BLaER1 (cell line): ENCODE measurements around the gene KCTD14.
"Not testable (repeated sequence)": the region's sequence is repeated elsewhere in the genome, so short reads cannot be mapped to it uniquely, and the experiment has no call there.

Experiments
- H3K27ac ChIP-seq: shearing (Covaris generic); formaldehyde crosslinking; 2 replicates; pipeline ENCODE4 v1.8.1; 2022
- H3K27me3 ChIP-seq: shearing (Covaris generic); formaldehyde crosslinking; 2 replicates; pipeline ENCODE4 v1.8.1; 2022
- H3K36me3 ChIP-seq: shearing (Covaris generic); formaldehyde crosslinking; 2 replicates; pipeline ENCODE4 v1.8.1; 2022
- H3K4me1 ChIP-seq: shearing (Covaris generic); formaldehyde crosslinking; 2 replicates; pipeline ENCODE4 v1.8.1; 2022
- H3K4me2 ChIP-seq: shearing (Covaris generic); formaldehyde crosslinking; 2 replicates; pipeline ENCODE4 v1.8.1; 2022
- H3K4me3 ChIP-seq: shearing (Covaris generic); formaldehyde crosslinking; 2 replicates; pipeline ENCODE4 v1.8.1; 2022
- H3K9ac ChIP-seq: shearing (Covaris generic); formaldehyde crosslinking; 2 replicates; pipeline ENCODE4 v1.8.1; 2022
- H3K9me3 ChIP-seq: shearing (Covaris generic); formaldehyde crosslinking; 2 replicates; pipeline ENCODE4 v1.8.1; 2022
- H4K20me1 ChIP-seq: shearing (Covaris generic); formaldehyde crosslinking; 2 replicates; pipeline ENCODE4 v1.8.1; 2022
- Cebpa-rat ChIP-seq: shearing (Covaris generic); IDR thresholded peaks from 2 replicates; pipeline ENCODE4 v1.8.1; 2022

KCTD14 gene

GRCh38 chr11:78009062-78009461, 14.0 kb downstream of the KCTD14 start:
- no peaks in the 10 kb centered on the region for H3K4me1 ChIP-seq
- no peak overlapping the region for H3K4me2 ChIP-seq
- no peaks in the 10 kb centered on the region for H3K36me3 ChIP-seq
- no peaks in the 10 kb centered on the region for H3K9me3 ChIP-seq
- no peak for TF ChIP-seq Cebpa-rat
- H3K27ac ChIP-seq, result no peak overlapping the region
- no peaks in the 10 kb centered on the region for H3K27me3 ChIP-seq
- H4K20me1 ChIP-seq, result no peaks in the 10 kb centered on the region
- no peak overlapping the region for H3K4me3 ChIP-seq
- H3K9ac ChIP-seq, result no peak overlapping the region

- H3K4me3 ChIP-seq, result no peak overlapping the region
- peaks cover 4% of the 10 kb centered on the region for H3K4me1 ChIP-seq
- H3K27ac ChIP-seq, result no peak overlapping the region
- no peak overlapping the region for H3K4me2 ChIP-seq
- H3K9me3 ChIP-seq, result no peaks in the 10 kb centered on the region
- TF ChIP-seq Cebpa-rat, result no peak
- H3K9ac ChIP-seq, result no peak overlapping the region
- H3K27me3 ChIP-seq, result no peaks in the 10 kb centered on the region
- no peaks in the 10 kb centered on the region for H4K20me1 ChIP-seq
- no peaks in the 10 kb centered on the region for H3K36me3 ChIP-seq
Measured at GRCh38 chr11:78000193-78000592, 22.9 kb downstream of the KCTD14 start.

DNA sequence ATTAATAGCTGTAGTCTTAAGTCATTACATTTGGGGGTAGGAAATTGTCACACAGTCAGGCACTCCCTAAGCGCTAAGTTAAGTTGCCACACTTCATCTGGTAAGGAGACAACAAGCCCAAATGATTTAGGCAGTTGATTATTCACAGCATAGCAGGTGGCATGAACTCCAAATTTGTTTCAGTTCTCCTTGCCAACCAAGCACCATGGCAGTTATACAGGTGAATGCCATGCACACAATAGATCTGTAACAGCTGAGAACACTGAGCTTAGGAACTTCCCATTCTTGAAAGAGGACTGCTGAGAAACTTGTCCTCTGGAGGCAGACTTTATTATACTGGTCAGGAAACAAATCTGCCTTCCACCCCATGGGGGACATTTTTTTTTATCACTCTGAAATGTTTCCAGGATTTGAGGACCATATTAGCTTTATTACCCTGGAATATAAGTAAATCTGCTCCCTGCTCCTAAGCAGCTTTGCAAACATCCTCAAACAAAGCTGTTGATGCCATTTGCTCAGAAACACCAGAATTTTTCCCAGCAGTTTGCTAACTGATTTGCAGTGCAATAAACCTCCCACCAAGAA, 23.5 kb downstream of the KCTD14 start:
- H3K9ac ChIP-seq, result no peak overlapping the region
- no peaks in the 10 kb centered on the region for H3K36me3 ChIP-seq
- H4K20me1 ChIP-seq, result no peaks in the 10 kb centered on the region
- no peak overlapping the region for H3K4me2 ChIP-seq
- H3K4me1 ChIP-seq, result peaks cover 6% of the 10 kb centered on the region
- H3K27ac ChIP-seq, result no peak overlapping the region
- H3K4me3 ChIP-seq, result no peak overlapping the region
- H3K27me3 ChIP-seq, result no peaks in the 10 kb centered on the region
- no peaks in the 10 kb centered on the region for H3K9me3 ChIP-seq
- TF ChIP-seq Cebpa-rat, result no peak

GRCh38 chr11:77994434-77995362, 28.4 kb downstream of the KCTD14 start, which contains the start of gene INTS4:
TSS of gene INTS4 (minus strand) at chr11:77994668. CDS start at chr11:77994643, 25 bp downstream.
- H3K4me1 ChIP-seq, result peaks cover 22% of the 10 kb centered on the region
- TF ChIP-seq Cebpa-rat, result no peak
- no peaks in the 10 kb centered on the region for H3K27me3 ChIP-seq
- H3K4me3 ChIP-seq, result peak within 1 kb of the TSS; percentile 87
- no peaks in the 10 kb centered on the region for H4K20me1 ChIP-seq
- peak within 1 kb of the TSS; percentile 82 for H3K9ac ChIP-seq
- H3K4me2 ChIP-seq, result peak within 1 kb of the TSS; percentile 98
- H3K9me3 ChIP-seq, result no peaks in the 10 kb centered on the region
- peak within 1 kb of the TSS; percentile 86 for H3K27ac ChIP-seq
- peaks cover 26% of the 10 kb centered on the region for H3K36me3 ChIP-seq

DNA sequence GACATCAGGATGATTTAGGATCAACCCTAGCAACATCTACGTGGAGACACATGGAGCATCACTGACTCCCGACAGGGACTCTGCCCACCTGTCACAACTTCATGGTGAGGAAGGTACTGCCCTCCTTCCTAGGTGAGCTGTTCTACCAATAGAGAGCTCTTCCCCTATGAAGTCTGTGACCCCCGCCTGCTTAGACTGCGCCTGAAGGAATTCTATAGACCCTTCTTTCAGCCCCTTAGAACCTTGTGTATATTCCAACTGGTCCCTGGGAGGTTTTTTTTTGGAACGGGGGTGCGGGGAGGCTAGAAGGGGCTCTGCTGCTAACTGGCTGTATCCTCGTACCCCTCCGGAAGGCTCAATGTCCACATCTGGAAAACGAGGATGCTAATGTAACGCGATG, 29.2 kb downstream of the KCTD14 start:
- peak overlapping the region; percentile 82 for H3K9ac ChIP-seq
- H3K27ac ChIP-seq, result peak overlapping the region; percentile 68
- no peak for TF ChIP-seq Cebpa-rat
- H3K4me1 ChIP-seq, result peaks cover 22% of the 10 kb centered on the region
- no peaks in the 10 kb centered on the region for H3K9me3 ChIP-seq
- no peaks in the 10 kb centered on the region for H3K27me3 ChIP-seq
- no peaks in the 10 kb centered on the region for H4K20me1 ChIP-seq
- peaks cover 34% of the 10 kb centered on the region for H3K36me3 ChIP-seq
- H3K4me2 ChIP-seq, result peak overlapping the region; percentile 98
- peak overlapping the region; percentile 87 for H3K4me3 ChIP-seq

DNA sequence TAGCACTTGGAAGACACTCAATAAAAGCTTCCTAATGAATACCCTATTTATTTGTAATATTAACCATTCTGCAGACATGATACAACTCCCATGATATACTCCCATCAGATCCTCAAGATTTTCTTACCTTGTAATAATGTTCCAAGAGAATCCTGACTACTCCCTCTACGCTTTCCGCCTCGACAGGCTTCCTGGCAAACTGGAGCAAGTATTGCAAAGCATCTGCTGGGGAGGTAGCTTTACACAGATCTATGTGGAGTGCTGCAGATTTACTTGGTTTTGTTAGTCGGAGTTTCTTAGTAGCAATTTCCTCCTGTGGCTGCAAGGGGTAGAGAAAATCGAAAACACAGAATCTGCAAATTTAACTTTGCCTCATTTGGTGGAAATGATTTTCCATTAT, 32.1 kb downstream of the KCTD14 start:
- Histone ChIP-seq H3K4me3 (no peak overlapping the region), H3K27me3 (no peaks in the 10 kb centered on the region), H4K20me1 (no peaks in the 10 kb centered on the region), H3K9ac (no peak overlapping the region), H3K9me3 (no peaks in the 10 kb centered on the region), H3K4me2 (no peak overlapping the region), H3K36me3 (peaks cover 60% of the 10 kb centered on the region), H3K4me1 (peaks cover 22% of the 10 kb centered on the region), H3K27ac (no peak overlapping the region)
- no peak for TF ChIP-seq Cebpa-rat

DNA sequence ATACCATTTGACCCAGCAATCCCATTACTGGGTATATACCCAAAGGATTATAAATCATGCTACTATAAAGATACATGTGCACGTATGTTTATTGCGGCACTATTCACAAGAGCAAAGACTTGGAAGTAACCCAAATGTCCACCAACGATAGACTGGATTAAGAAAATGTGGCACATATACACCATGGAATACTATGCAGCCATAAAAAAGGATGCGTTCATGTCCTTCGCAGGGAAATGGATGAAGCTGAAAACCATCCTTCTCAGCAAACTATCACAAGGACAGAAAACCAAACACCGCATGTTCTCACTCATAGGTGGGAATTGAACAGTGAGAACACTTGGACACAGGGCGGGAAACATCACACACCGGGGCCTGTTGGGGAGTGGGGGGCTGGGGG, 36.6 kb downstream of the KCTD14 start:
- H3K4me3 ChIP-seq, H4K20me1 ChIP-seq, H3K9me3 ChIP-seq, H3K27ac ChIP-seq, H3K4me2 ChIP-seq, H3K9ac ChIP-seq, H3K4me1 ChIP-seq, H3K27me3 ChIP-seq: not testable (repeated sequence)
- peaks cover 87% of the 10 kb centered on the region for H3K36me3 ChIP-seq

DNA sequence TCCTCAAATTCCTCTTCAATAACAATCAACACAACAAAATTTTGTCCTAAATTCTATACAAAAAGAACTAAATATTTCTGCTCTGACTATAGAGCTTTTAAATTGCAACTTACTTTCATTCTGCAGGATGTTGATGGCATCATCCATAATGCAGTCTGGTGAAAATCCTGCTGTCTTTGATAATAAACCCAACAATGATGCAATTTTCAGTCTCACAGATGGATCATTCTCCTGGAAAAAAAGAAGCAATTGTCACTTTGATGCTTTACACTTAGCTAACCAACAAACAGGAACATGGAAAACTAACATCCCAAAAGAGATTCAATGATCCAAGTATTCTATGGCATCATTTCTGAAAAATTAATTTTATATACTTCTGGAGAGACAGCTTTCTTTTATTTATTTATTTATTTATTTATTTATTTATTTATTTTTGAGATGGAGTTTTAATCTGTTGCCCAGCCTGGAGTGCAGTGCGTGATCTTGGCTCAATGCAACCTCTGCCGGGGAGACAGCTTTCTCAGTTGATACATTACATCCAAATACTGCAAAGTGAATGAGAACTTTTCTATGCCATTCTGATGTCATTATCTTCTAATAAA, 41.6 kb downstream of the KCTD14 start:
- Histone ChIP-seq H3K36me3 (peaks cover 79% of the 10 kb centered on the region), H3K4me3 (no peak overlapping the region), H3K27ac (no peak overlapping the region), H3K4me1 (no peaks in the 10 kb centered on the region), H4K20me1 (0 out of 2 replicates have a peak, but pooled peaks cover 9% of the 10 kb centered on the region), H3K9me3 (peaks cover 3% of the 10 kb centered on the region; the same call in 1 of the 2 replicates), H3K4me2 (no peak overlapping the region), H3K9ac (no peak overlapping the region), H3K27me3 (no peaks in the 10 kb centered on the region)
- no peak for TF ChIP-seq Cebpa-rat

DNA sequence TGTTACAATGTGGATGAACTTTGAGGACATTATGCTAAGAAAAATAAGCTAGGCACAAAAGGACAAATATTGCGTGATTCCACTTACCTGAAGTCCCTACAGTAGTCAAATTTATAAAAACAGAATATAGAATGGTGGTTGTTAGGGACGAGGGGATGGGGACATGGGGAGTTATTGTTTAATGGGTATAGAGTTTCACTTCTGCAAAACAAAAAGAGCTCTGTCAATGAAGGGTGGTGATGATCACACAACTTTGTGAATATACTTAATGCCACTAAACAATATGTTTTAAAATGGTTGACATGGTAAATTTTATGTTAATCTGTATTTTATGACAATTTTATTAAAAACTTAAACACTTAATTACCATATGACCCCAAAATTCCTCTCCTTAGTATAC, 54.7 kb downstream of the KCTD14 start:
- no peak overlapping the region for H3K9ac ChIP-seq
- no peak for TF ChIP-seq Cebpa-rat
- no peaks in the 10 kb centered on the region for H3K27me3 ChIP-seq
- no peaks in the 10 kb centered on the region for H4K20me1 ChIP-seq
- H3K27ac ChIP-seq, result no peak overlapping the region
- peaks cover 6% of the 10 kb centered on the region; the same call in 1 of the 2 replicates for H3K4me1 ChIP-seq
- H3K9me3 ChIP-seq, result peaks cover under 1% of the 10 kb centered on the region; the same call in 1 of the 2 replicates
- no peak overlapping the region for H3K4me3 ChIP-seq
- no peak overlapping the region for H3K4me2 ChIP-seq
- peaks cover 40% of the 10 kb centered on the region for H3K36me3 ChIP-seq

DNA sequence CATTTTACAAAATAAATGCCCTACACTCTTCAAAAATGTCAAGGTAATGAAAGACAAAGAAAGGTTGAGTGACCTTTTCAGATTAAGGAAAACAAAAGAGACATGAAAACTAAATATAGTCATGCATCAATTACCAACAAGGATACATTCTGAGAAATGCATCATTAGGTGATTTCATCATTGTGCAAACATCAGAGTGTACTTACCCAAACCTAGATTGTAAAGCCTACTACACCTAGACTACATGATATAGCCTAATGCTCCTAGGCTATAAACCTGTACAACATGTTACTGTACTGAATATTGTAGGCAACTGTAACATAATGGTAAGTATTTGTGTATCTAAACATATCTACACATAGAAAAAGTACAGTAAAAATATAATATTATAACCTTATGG, 55.3 kb downstream of the KCTD14 start:
- H3K9me3 ChIP-seq, result no peaks in the 10 kb centered on the region
- no peaks in the 10 kb centered on the region for H3K27me3 ChIP-seq
- no peak overlapping the region for H3K4me2 ChIP-seq
- H3K4me1 ChIP-seq, result peaks cover 6% of the 10 kb centered on the region; the same call in 1 of the 2 replicates
- no peaks in the 10 kb centered on the region for H4K20me1 ChIP-seq
- H3K4me3 ChIP-seq, result no peak overlapping the region
- TF ChIP-seq Cebpa-rat, result no peak
- H3K9ac ChIP-seq, result no peak overlapping the region
- H3K27ac ChIP-seq, result no peak overlapping the region
- peaks cover 38% of the 10 kb centered on the region for H3K36me3 ChIP-seq
